Kidney tubule cell (primary cell): ENCODE measurements around the gene ALDH8A1.

Experiments used
- DNase-seq: peaks from one replicate; pipeline ENCODE4 v3.0.0-alpha.2; 2018; ENCODE audit warnings: low spot score

Gene ALDH8A1, protein sequence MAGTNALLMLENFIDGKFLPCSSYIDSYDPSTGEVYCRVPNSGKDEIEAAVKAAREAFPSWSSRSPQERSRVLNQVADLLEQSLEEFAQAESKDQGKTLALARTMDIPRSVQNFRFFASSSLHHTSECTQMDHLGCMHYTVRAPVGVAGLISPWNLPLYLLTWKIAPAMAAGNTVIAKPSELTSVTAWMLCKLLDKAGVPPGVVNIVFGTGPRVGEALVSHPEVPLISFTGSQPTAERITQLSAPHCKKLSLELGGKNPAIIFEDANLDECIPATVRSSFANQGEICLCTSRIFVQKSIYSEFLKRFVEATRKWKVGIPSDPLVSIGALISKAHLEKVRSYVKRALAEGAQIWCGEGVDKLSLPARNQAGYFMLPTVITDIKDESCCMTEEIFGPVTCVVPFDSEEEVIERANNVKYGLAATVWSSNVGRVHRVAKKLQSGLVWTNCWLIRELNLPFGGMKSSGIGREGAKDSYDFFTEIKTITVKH

DNA sequence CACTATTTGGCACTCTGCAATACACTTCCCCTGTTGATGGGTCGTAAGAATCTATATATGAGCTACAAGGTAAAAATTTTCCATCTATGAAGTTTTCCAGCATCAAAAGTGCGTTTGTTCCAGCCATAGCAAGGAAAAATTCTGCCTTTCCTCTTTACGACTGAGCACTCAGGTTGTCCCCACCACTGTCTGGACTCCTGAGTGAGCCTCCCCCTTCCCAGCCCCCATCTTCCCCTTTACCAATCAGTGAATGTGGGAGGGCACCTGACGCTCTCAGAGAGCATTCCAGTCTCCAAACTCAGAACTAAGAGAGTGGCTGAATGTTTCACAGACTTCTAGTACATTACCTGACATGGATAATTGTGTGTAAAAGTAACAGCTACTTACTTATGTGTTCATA lies at the start of gene ALDH8A1:
Gene ALDH8A1 (minus strand): TSS at position 175 of the 400 bp plus-strand sequence. CDS start 48 bp downstream, at position 127.
- DNase-seq: peak; percentile 14

DNA sequence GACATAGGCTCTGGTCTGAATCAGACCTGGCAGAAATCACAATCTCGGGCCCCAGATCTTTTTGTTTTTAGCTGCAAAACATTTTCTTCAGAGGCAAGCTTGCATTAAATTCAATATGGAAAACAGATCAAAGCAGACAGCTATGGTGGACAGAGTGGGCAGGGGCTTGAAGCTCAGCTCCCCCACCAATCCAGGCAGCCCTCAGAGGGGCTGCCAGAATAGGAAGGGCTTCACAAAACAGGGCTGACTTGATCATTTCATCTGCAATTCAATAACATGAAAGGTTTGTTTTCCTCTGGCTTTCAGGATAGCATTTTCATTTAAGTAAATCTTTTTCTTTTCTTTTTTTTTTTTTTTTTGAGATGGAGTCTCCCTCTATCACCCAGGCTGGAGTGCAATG lies 49.2 kb upstream of the ALDH8A1 start:
- DNase-seq: no peak

DNA sequence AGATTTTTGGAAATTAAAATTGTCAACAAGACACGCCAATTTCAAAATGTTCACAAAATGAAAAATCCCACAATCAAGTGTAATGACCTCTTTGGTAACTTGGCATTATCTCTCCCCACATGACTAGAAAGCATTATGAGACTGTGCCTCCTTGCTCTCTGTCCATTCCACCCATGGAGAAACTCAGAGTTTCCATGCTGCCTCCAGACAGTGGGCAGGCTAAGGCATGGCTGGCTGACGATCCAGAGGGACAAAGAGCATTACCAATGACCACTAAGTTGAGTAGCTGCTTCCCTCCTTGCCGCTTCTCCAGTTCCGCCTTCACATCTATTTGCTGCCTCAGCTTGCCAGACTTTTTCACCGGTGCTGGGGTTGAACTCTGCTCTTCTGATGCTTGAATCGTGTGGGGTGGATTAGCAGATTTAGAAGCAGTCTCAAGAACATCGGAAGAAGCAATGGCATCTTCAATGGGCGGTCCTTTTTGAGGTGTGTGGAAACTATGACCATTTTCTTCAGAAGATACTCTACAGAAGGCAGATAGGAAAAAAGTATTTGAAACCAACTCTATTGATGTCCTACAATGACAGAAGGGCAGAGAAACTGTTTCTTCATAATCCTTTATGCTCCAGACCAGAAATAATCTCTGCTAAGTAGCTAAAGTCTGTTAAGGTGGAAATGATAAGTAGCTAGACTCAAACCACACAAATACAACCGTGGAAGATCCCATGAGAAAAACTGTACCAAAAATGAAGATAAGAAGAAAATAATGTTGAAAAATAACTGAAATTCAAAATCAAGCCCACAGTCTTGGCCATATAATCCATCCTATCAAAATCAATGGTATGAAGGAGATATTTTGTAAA lies 47.5 kb upstream of the ALDH8A1 start:
- DNase-seq: no peak

DNA sequence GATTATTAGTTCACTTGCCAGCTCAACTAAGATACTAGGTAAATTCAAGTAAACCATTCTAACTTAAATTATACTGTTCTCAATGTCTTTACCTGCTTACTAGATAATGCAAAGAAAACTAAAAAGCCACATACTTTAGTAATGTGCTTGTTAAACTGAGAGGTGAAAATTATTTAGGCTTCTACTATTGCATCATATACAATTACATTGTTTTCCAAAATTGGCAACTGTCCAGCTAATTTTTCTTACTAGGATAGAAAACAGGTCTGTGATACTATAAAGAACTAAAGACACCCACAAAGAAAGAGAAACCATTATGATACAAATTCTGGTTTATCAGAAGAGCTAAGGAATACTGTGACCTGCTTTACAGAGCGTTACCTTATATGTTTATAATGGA lies 45.6 kb upstream of the ALDH8A1 start:
- DNase-seq: no peak

DNA sequence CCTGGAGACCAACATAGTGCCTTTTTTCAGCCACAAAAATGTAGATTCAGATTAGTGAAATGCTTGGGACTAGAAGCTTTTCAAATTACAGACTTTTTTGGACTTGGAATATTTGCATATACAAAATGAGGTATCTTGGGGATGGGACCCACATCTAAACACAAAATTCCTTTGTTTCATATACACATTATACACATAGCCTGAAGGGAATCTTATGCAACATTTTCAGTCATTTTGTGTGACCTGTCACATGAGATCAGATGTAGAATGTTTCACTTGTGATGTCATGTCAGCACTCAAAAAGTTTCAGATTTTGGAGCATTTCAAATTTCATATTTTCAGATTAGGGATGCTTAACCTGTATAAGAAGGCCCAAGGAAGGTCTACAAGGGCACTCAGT lies 44.5 kb upstream of the ALDH8A1 start:
- DNase-seq: no peak

DNA sequence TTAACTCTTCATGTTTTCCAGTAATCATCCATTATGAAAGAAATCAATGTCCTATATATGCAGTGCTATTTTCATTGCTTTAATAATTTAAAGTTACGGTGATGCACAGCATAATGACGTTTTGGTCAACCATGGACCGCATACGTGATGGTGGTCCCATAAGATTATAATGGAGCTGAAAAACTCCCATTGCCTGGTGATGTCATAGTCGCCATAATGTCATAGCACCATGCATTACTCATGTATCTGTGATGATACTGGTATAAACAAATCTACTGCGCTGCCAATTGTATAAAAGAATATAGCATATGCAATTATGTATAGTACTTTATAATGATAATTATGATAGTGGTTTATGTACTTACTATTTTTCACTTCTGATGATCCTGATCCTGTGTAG lies 42.3 kb upstream of the ALDH8A1 start:
- DNase-seq: no peak

DNA sequence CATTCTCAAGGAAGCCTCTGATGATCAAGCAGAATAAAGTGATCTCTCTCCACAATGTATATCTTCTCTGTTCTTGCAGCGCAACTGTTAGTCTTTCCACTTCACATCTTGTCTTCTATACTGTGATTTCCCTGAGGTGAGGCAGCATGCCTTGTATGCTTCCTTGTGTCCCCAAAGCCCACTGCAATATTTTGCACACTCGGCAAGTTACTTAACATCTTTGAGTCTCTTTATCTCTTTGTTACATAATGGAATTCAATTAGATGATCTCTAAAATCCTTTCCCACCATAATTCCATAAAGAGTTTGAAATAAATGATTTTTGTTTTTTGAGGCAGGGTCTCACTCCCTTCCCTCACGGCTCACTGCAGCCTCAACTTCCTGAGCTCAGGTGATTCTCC lies 40.4 kb upstream of the ALDH8A1 start:
- no peak for DNase-seq

DNA sequence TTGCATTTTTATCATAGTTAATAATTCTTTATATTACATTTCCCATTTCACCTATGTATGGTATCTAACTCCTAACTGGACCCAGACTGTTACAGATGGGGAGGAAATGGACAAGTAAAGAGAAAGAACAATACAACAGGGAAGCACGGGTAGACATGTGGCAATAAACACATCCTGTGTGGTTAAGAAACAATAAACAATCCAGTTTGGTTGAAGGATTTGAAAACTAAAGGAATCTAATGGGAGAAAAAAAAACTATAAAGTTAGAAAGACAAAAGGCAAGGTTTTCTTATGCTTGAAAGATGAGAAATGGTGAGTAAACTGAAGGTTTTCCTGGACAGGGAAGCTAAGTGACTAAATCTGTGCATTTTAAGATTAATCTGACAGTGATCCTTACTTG lies 34.9 kb upstream of the ALDH8A1 start:
- no peak for DNase-seq

DNA sequence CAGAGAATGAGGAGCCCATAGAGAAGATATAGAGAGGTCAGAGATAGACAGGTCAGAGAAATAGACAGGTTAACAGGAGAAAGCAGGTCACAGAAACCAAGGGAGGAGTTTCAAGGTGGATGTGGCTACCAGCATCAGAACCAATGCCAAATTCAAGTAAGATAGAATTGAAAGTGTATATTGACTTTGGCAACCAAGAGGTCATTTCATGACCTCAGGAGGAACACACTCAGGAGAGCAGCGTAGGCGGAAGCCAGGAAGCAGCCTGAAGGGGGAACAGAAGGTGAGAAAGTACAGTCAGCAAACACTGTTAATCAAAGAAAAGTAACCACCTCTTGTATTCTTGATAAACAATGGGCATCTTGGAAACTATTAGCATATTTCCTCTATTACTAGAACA lies 33.9 kb upstream of the ALDH8A1 start:
- DNase-seq: no peak

DNA sequence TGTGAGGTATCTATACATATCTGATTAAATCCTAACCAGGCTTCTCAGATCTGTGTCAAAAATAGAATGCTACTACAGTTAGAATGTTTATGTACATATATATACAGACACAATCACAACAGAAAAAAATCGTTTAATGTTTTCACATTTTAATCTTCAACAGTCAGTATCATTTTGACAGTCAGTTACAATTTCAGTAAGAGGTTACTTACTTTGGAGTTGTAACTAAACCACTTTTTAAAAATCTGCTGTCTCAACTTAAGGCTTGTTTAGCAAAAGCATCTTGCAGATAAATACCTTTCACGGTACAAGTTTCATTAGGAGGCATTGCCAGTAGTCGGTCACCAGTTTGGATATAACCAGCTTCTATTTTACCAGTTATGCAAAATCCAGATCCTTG lies 32.3 kb upstream of the ALDH8A1 start:
- DNase-seq: no peak

DNA sequence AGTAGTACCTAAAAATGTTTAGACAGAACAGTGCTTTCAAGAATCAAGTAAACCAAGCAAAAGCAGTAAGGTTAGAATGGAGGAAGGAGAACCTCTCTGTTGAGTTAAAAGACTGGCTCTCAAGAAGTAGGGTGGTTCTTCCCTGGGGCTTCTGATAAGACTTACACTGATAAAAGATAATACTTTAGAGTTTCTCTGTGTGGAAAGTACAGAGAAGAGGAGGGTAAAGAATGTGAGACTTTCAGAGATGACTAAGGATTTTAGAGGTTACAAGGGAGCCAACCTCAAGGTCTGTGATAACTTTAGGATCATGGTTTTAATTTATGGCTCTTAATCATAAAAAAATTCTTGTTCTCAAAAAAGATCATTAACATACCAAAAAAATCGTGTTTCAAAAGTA lies 30.9 kb upstream of the ALDH8A1 start:
- no peak for DNase-seq

DNA sequence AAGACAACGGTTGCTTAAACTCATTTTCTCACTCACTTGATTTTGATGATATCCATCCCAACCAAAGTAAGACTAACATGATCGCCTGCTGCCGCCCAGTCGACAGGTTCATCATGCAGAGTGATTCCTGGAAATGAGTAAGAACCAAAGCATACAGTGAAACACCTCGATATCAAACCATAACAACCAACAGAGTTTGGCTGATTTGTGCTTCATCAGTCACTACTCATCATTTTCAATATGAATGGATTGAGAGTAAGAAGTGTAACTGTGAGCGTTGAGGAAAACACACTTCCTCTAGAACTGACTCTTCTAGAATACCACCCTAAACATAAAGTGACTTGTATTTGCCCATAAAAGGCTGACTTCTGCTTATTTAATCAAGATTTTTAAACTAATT lies 29.2 kb upstream of the ALDH8A1 start:
- DNase-seq: no peak

DNA sequence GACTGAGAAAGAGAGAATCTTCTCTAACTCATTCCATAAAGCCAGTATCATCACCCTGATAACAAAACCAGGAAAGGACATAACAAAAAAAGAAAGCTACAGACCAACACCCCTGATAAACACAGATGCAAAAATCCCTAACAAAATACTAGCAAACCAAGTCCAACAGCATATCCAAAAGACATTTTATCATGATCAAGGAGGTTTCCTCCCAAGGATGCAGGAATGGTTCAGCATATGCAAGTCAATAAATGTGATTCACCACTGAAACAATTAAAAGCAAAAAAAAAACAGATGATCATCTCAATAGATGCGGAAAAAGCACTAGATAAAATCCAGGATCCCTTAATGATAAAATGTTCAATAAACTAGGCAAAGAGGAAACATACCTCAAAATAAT lies 24.5 kb upstream of the ALDH8A1 start:
- DNase-seq: no peak

DNA sequence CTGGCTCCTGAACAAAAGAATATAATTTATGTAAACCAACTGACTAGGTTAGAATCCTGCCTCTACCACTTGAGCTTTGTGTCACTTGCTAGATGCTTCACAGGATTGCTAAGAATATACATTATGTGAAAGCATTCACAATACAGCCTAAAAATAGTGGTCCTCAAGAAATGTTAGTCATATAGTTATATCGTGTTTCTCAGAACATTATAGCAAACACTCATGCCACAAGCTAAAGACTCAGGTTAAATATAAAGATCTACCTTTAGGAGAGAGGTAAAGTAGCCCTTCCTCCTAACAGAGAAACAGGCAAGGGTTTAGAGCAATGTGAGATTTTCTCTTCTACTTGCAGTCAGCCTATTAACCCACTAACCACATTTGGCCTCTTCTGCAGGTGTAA lies 17.8 kb upstream of the ALDH8A1 start:
- no peak for DNase-seq

DNA sequence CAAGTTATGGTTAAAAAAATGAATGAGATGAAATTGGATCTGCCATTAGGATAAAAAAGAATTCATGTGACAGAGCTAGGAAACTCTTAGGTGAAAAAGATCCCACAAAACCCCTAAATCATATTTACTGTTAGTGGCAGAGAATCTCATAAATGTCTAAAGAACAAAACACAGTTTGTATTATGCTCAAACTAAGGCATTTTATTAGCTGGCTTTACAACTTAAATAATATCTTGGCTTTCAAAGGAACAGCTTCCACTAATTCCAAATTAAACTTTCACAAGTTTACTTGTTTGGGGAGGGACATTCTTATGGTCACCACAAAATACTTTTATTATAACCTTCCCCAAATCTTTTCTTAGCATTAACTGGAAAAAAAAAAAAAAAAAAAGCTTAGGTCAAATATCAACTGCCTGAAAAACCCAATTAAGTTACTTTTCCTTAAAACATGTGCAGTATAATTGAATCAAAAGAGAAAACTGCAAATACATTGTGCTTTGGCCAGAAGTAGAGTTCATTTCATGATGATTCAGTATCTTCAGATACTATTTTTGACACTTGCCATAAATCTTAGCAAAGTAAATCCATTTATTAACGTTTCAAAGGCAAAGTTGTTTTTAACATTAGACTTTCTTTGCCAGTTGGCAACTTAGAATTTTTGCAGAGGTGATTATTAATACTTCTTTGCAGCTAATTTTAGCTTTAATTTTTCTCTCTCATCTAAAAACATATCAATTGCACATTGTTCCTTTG lies 14.7 kb upstream of the ALDH8A1 start:
- no peak for DNase-seq

DNA sequence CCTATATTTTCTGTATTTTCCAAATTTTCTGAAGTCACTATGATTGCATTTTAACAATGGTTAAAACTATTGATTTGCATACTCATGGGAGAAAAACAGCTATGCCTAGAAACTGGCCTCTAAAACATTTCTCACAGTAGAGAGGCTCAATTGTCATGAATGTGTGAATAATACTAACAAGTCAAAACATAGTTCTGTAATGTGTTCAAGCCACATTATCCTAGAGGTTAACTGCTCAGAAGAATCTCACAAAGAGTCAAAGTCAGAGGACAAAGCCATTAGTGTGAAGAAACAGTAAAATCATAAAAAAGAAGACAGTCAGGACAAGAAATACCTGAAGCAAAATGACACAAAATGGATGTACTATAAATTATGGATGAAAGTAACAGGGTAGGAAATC lies 12.5 kb upstream of the ALDH8A1 start:
- no peak for DNase-seq

DNA sequence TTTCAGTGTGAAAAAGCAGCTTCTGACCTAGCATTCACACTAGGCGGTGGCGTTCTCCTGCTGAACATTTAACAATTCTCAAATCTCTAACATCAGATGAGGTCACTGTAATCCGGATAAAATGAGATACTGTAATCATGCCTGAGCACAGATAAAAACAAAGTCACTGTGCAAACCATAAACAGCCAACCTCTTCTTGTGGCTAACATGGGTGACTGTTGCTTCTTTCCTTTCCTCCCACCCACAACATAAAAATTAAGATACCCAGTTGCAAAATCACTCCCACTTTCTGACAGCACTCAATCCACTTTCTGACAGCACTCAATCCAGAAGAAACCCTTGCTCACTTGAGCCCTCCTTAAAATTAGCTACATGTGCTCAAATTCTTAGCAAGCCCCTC lies 11.5 kb upstream of the ALDH8A1 start:
- DNase-seq: no peak

DNA sequence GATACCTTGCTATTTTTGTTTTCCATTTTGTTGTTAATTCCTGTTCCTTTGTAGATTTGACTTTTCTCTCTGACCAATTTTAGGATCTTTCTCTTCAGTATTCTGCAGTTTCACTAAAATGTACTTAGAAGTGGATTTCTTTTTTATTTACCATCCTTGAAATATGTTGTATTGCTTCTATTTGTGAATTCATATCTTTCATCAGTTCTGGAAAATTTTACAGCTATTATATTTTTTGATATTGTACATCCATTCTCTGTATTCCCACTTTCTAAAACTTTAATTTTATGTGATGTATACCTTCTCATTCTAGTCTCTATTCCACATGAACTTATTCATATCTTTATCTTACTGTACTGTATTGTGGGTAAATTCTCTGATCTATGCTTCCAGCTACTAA lies 9.7 kb upstream of the ALDH8A1 start:
- no peak for DNase-seq

DNA sequence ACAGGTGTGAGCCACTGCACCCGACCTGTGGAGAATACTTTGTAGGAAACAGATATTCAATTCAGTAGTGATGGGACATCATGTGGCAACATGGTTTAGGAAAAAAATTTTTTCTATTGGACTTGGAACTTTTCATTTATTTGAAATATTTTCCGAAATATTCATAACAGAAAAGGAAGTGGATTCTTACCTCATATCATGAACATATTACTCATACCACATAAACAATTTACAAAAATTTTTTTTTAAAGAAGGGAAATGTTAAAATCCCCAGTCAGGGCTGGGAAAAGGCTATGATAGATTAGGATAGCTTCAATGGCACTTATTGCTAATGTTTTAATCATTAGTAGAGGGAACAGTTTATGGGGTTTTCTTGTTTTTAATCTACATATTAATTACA lies 6.8 kb upstream of the ALDH8A1 start:
- no peak for DNase-seq

DNA sequence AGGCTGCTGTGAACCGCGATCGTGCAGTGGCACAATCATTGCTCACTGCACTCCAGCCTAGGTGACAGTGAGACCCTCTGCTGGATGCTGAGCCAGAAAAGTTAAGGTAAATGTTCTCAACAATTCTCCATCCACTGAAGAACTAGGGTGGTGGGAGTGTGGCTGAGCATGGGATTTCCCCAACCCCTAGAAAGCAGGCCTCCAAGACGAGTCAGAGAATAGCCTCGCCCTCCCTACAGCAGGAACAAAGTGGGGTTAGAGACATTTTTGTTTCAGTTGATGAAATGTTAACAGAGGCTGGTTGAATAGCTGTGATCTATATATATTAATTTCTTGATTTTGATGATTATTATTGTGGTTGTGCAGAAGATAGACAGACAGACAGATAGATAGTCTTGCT lies 6.1 kb upstream of the ALDH8A1 start:
- peak; percentile 13 for DNase-seq

DNA sequence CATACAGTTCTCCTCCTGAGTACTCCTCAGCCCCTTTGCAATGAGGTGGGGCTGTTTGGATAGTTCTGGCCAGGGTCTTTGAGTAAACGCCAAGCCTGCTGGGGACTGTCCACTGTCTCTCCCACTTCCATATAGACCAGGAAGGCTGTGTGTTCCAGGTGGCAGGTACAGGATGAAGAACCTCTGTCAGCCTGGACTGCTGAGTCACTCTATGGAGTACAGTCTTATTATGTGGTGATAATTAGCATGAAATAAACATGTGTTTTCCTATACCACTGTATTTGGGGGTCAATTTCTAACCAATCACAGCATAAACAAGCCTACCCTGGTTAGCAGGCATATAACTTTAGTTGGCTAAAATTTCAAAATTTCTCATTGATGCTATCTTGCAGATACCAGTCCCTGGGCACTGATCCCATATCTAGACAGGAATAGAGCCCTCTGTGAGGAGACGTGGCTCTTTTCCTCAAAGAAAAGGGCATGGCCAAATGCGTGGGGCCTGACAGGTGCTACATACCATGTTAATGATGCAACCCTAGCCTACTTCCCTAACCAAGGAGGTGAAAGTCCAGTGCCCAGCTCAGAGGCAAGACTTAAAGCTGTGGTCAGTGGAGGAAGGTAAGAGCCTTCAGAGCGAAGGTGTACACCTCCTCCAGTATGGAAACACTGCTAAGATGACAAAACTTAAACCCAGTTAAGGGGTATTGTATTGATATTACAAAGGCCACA lies 4.5 kb upstream of the ALDH8A1 start:
- DNase-seq: peak; percentile 52
